Measurements from ENCODE around the gene HLTF. TPM values are rescaled to one million over a fixed set of nuclear protein-coding genes. Genes with fewer than 3 reads are reported as not detected.

Gene HLTF
- total RNA-seq, 1 donor from 2014 or later = 21.6 TPM

DNA sequence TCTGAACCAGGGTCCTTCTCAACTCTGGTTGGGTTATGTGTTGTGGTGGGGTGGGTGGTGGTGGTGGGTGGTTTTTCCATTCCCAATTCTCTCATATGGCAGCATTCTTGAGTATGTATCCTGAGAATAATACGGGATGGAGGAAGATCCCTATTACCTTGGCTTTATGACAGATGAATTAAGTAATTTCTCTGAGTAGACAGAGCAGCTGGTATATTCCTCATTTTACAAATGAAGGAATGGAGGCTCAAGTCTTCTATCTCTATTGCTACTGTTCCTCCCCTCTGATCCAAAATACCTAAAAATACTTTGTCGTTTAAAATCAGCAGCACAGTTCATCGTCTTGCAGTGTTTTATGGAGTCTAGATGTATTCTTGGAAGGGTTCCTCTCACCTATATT lies 84.6 kb downstream of the HLTF start:
- no peak overlapping the region for H3K4me3 ChIP-seq (ENCODE audit: low read depth, low read length)
- no peaks in the 10 kb centered on the region for H3K36me3 ChIP-seq (ENCODE audit: control insufficient read depth, insufficient read depth, low read length)
- DNase-seq (ENCODE audit: low read depth) = no peak
- H3K27me3 ChIP-seq (ENCODE audit: control insufficient read depth, insufficient read depth, low read length) = no peaks in the 10 kb centered on the region
- TF ChIP-seq, protein P1, sequence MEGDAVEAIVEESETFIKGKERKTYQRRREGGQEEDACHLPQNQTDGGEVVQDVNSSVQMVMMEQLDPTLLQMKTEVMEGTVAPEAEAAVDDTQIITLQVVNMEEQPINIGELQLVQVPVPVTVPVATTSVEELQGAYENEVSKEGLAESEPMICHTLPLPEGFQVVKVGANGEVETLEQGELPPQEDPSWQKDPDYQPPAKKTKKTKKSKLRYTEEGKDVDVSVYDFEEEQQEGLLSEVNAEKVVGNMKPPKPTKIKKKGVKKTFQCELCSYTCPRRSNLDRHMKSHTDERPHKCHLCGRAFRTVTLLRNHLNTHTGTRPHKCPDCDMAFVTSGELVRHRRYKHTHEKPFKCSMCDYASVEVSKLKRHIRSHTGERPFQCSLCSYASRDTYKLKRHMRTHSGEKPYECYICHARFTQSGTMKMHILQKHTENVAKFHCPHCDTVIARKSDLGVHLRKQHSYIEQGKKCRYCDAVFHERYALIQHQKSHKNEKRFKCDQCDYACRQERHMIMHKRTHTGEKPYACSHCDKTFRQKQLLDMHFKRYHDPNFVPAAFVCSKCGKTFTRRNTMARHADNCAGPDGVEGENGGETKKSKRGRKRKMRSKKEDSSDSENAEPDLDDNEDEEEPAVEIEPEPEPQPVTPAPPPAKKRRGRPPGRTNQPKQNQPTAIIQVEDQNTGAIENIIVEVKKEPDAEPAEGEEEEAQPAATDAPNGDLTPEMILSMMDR (IDR thresholded peaks at IDR 0.05; ENCODE audit: insufficient read depth, low read length, poor library complexity, severe bottlenecking) = no peak

DNA sequence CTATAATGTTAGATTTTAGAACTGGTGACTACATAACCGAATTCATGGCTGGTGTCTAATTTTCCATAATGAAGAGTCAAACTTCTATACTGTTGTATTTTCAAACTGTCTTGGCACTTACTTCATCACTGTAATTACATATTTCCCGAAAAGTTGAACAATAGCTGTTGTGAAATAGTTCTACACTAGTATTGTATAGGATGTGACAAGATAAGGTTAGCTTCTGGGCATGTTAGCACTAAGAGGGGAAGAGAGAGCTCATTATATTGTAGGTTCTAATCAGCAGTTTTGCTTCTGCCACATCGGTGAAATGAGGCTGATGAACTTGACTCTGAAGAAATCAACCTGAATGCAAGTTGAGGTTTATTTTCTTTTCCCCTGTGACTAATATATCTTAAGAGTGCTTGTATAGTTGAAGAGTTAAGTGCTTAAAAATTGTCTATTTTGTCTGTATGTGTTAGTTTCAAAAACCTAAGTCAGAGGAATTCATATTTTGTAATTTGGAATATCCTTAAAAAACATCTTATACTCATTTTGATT lies 86.1 kb downstream of the HLTF start:
- Histone ChIP-seq H3K36me3 (ENCODE audit: control insufficient read depth, insufficient read depth, low read length) (no peaks in the 10 kb centered on the region), H3K4me3 (ENCODE audit: low read depth, low read length) (no peak overlapping the region), H3K27me3 (ENCODE audit: control insufficient read depth, insufficient read depth, low read length) (no peaks in the 10 kb centered on the region)
- TF ChIP-seq, protein P1 (IDR thresholded peaks at IDR 0.05; ENCODE audit: insufficient read depth, low read length, poor library complexity, severe bottlenecking) = no peak
- DNase-seq (ENCODE audit: low read depth) = no peak

DNA sequence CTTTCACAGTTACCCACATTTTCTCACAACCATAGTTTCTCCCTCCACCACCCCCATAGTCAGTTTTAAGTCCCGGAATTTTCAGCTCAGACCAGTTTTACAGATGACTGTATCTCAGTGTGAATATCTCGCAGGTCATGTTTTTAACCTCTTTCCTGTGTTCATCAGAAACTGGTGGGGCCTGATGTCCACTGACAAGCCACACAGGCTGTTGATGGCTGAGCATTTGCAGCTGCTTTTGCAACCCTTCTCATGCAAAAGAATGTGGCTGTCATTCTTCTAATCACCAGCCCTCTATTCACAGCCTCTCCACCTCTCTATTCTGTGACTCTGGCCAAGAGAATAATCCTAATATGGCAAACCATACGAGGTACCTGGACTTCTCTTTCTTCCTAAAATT lies 86.5 kb downstream of the HLTF start:
- Histone ChIP-seq H3K27me3 (ENCODE audit: control insufficient read depth, insufficient read depth, low read length) (no peaks in the 10 kb centered on the region), H3K36me3 (ENCODE audit: control insufficient read depth, insufficient read depth, low read length) (no peaks in the 10 kb centered on the region), H3K4me3 (ENCODE audit: low read depth, low read length) (no peak overlapping the region)
- TF ChIP-seq, protein P1 (IDR thresholded peaks at IDR 0.05; ENCODE audit: insufficient read depth, low read length, poor library complexity, severe bottlenecking) = no peak
- no peak for DNase-seq (ENCODE audit: low read depth)

DNA sequence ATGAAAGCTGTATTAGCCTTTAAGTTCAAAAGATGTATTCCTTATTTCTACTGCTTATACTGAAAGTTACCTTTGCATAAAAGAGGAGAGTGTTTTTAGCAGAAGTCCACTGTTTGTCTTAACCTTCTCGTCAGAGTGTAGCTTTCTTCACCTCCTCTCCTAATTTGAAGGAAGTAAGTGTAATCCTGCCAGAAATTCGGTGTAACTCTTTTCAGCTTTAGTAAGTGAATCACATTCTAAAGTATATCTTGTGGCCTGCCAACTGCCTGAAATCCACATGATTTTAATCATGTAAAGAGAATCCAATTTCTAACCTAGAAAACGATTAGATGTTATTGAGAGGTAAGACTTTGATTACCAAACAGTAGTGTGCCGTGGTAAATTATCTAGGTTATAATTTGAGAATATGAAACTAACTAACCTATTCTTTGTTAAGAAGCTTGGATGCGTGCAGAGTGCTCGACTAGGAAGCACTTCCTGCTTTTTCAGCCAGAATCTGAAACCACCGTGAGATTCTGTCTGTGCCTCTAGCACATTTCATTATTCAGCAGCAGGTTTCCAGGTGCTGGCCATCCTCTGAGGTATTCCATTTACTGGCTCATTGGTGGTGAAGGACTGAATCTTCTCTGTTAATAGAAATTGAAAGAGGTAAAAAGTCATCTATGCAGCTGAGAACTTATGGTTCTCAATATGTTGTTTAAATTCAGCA lies 87.5 kb downstream of the HLTF start:
- Histone ChIP-seq H3K27me3 (ENCODE audit: control insufficient read depth, insufficient read depth, low read length) (no peaks in the 10 kb centered on the region), H3K4me3 (ENCODE audit: low read depth, low read length) (no peak overlapping the region), H3K36me3 (ENCODE audit: control insufficient read depth, insufficient read depth, low read length) (no peaks in the 10 kb centered on the region)
- TF ChIP-seq, protein P1 (IDR thresholded peaks at IDR 0.05; ENCODE audit: insufficient read depth, low read length, poor library complexity, severe bottlenecking) = no peak
- no peak for DNase-seq (ENCODE audit: low read depth)

DNA sequence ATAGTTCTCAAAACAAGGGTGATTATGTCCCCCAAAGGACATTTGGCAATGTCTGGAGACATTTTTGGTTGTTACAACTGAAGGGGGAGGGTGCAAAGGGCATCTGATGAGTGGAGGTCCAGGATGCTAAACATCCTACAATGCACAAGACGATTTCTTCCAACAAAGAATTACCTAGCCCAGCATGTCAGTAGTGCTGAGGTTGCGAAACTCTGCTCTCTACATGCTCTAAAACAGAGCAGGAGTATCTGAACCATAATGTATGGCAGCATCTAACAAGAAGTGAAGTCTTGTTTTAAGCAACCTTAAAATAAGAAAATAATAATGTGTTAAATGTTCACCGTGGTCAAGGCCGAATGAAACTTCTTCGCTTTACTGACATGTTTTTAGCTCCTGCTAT lies 88.0 kb downstream of the HLTF start:
- Histone ChIP-seq H3K27me3 (ENCODE audit: control insufficient read depth, insufficient read depth, low read length) (no peaks in the 10 kb centered on the region), H3K4me3 (ENCODE audit: low read depth, low read length) (no peak overlapping the region), H3K36me3 (ENCODE audit: control insufficient read depth, insufficient read depth, low read length) (no peaks in the 10 kb centered on the region)
- DNase-seq (ENCODE audit: low read depth) = no peak
- TF ChIP-seq, protein P1 (IDR thresholded peaks at IDR 0.05; ENCODE audit: insufficient read depth, low read length, poor library complexity, severe bottlenecking) = no peak

- Histone ChIP-seq H3K4me3 (ENCODE audit: low read depth, low read length) (no peak overlapping the region), H3K36me3 (ENCODE audit: control insufficient read depth, insufficient read depth, low read length) (no peaks in the 10 kb centered on the region), H3K27me3 (ENCODE audit: control insufficient read depth, insufficient read depth, low read length) (no peaks in the 10 kb centered on the region)
- DNase-seq (ENCODE audit: low read depth) = no peak
- TF ChIP-seq, protein P1 (IDR thresholded peaks at IDR 0.05; ENCODE audit: insufficient read depth, low read length, poor library complexity, severe bottlenecking) = no peak
Observed at GRCh38 chr3:148997623-148998022, 88.7 kb downstream of the HLTF start.

All from kidney epithelial cell (primary cell).